ENCODE measurements around the gene EFTUD2.
A peak's percentile ranks its signal among the peaks of the same experiment; 100 is the strongest.
"Not testable (repeated sequence)": the region's sequence is repeated elsewhere in the genome, so short reads cannot be mapped to it uniquely, and the experiment has no call there.

The EFTUD2 gene

DNA sequence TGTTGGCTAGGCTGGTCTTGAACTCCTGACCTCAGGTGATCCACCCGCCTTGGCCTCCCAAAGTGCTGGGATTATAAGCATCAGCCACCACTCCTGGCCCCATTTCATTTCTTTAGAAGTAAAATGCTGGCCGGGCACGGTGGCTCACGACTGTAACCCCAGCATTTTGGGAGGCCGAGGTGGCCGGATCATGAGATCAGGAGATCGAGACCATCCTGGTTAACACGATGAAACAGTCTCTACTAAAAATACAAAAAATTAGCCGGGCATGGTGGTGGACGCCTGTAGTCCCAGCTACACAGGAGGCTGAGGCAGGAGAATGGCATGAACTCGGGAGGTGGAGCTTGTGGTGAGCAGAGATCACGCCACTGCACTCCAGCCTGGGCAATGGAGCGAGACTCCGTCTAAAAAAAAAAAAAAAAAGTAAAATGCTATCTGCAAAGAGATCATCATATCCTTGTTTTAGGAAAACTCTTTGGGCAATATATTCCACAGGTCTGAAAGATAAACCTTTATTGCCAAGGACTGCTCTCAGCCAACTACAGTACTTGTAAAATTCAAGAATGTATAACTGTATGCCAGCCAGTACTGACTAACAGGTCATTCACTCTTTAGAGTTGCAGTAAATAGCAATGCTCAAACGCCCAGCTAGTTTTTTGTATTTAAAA is 73.0 kb downstream of the EFTUD2 start:
- DNase-seq (ENCODE audit: low read depth) = no peak
- TF ChIP-seq, protein P1, sequence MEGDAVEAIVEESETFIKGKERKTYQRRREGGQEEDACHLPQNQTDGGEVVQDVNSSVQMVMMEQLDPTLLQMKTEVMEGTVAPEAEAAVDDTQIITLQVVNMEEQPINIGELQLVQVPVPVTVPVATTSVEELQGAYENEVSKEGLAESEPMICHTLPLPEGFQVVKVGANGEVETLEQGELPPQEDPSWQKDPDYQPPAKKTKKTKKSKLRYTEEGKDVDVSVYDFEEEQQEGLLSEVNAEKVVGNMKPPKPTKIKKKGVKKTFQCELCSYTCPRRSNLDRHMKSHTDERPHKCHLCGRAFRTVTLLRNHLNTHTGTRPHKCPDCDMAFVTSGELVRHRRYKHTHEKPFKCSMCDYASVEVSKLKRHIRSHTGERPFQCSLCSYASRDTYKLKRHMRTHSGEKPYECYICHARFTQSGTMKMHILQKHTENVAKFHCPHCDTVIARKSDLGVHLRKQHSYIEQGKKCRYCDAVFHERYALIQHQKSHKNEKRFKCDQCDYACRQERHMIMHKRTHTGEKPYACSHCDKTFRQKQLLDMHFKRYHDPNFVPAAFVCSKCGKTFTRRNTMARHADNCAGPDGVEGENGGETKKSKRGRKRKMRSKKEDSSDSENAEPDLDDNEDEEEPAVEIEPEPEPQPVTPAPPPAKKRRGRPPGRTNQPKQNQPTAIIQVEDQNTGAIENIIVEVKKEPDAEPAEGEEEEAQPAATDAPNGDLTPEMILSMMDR (conservative IDR thresholded peaks at IDR 0.05; ENCODE audit: control insufficient read depth, insufficient read depth, low read depth, low read length) = no peak
- no peak overlapping the region for H3K4me3 ChIP-seq (ENCODE audit: control insufficient read depth, low read depth, low read length)

- H3K4me3 ChIP-seq (ENCODE audit: control insufficient read depth, low read depth, low read length); DNase-seq (ENCODE audit: low read depth): not testable (repeated sequence)
Observed at GRCh38 chr17:44825236-44825635, 74.0 kb downstream of the EFTUD2 start.

DNA sequence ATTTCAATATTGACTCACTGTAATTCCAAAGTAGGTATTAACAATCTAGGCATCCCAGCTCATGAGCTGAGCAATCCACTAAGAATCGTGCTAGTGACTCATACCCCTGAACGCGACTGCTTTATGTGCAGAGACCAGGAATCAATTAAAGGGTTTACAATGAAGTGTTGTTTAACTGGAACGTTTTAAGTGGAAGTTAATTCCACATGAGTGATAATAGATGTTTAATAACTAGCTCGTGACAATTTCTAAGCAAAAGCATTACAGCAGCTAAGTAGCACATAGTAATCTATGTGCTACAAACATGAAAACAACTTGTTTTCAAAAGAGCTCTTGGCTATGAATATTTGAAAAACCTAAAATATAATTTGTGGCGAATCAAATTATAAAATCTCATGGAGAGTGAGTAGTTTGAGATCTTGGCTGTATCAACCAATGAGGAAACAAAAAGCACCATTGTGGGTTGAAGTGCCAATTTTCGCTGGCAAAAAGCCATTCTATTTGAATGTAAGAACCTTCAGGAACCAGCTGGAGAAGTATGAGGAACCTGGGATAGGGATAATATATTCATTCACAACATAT is 78.5 kb downstream of the EFTUD2 start:
- peak overlapping the region; percentile 7 for H3K4me3 ChIP-seq (ENCODE audit: control insufficient read depth, low read depth, low read length)
- TF ChIP-seq, protein P1 (conservative IDR thresholded peaks at IDR 0.05; ENCODE audit: control insufficient read depth, insufficient read depth, low read depth, low read length) = no peak
- peak; percentile 91 for DNase-seq (ENCODE audit: low read depth)

- DNase-seq (ENCODE audit: low read depth) = not testable (repeated sequence)
Observed at GRCh38 chr17:44818508-44818907, 80.7 kb downstream of the EFTUD2 start.

GRCh38 chr17:44812263-44812662 is 87.0 kb downstream of the EFTUD2 start:
- H3K4me3 ChIP-seq (ENCODE audit: control insufficient read depth, low read depth, low read length) = no peak overlapping the region
- no peak for DNase-seq (ENCODE audit: low read depth)
- TF ChIP-seq, protein P1 (conservative IDR thresholded peaks at IDR 0.05; ENCODE audit: control insufficient read depth, insufficient read depth, low read depth, low read length) = no peak

More at GRCh38 chr17:44818508-44818907, 80.7 kb downstream of the EFTUD2 start:
- H3K4me3 ChIP-seq (ENCODE audit: control insufficient read depth, low read depth, low read length) = not testable (repeated sequence)

DNA sequence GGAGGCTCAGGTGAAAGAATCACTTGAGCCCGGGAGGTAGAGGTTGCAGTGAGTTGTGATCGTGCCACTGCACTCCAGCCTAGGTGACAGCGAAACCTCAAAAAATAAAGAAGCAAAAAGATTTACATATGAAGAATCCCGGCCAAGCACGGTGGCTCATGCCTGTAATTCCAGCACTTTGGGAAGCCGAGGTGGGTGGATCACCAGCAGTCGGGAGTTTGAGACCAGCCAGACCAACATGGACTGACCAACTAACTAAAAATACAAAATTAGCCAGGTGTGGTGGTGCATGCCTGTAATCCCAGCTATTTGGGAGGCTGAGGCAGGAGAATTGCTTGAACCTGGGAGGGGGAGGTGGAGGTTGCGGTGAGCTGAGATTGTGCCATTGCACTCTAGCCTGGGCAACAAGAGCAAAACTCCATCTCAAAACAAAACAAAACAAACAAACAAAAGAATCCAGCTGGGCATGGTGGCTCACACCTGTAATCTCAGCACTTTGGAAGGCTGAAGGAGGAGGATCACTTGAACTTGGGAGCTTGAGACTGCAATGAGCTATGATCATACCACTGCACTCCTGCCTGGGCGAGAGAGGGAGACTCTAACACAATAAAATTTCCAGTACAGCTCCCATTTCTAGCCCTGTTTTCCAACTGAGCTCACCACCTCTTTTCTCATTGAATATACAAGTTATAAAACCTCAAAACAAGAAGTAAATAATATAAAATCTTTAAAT is 90.4 kb downstream of the EFTUD2 start:
- H3K4me3 ChIP-seq (ENCODE audit: control insufficient read depth, low read depth, low read length); DNase-seq (ENCODE audit: low read depth): not testable (repeated sequence)

DNA sequence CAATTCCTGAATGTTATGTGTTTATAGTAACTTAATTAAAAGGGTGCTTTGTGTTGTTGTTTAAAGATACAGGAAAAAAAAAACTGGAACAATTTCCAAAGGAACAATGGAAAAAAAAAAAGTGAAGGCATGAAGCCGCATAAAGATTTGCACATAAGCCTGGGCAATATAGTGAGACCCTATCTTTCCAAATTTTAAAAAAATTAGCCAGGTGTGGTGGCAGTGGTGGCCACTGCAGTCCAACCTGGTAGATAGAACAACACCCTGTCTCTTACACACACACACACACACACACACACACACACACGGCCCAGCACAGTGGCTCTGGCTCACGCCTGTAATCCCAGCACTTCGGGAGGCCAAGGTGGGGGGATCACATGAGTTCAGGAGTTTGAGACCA is 91.1 kb downstream of the EFTUD2 start:
- no peak for DNase-seq (ENCODE audit: low read depth)
- TF ChIP-seq, protein P1 (conservative IDR thresholded peaks at IDR 0.05; ENCODE audit: control insufficient read depth, insufficient read depth, low read depth, low read length) = no peak

GRCh38 chr17:44807817-44808155 is 91.5 kb downstream of the EFTUD2 start:
- TF ChIP-seq, protein P1 (conservative IDR thresholded peaks at IDR 0.05; ENCODE audit: control insufficient read depth, insufficient read depth, low read depth, low read length) = no peak
- peak; percentile 50 for DNase-seq (ENCODE audit: low read depth)
- H3K4me3 ChIP-seq (ENCODE audit: control insufficient read depth, low read depth, low read length) = no peak overlapping the region

More for the DNA sequence above, 91.1 kb downstream of the EFTUD2 start:
- H3K4me3 ChIP-seq (ENCODE audit: control insufficient read depth, low read depth, low read length) = no peak overlapping the region
